IPS DF 4.7 (cell line): ENCODE data around the gene MAP4K2.

Experiments used
- DNase-seq: peaks from one replicate; pipeline ENCODE4 v3.0.0-alpha.2; 2013; ENCODE audit warnings: low spot score; ENCODE audit errors: extremely low read depth

The MAP4K2 gene

DNA sequence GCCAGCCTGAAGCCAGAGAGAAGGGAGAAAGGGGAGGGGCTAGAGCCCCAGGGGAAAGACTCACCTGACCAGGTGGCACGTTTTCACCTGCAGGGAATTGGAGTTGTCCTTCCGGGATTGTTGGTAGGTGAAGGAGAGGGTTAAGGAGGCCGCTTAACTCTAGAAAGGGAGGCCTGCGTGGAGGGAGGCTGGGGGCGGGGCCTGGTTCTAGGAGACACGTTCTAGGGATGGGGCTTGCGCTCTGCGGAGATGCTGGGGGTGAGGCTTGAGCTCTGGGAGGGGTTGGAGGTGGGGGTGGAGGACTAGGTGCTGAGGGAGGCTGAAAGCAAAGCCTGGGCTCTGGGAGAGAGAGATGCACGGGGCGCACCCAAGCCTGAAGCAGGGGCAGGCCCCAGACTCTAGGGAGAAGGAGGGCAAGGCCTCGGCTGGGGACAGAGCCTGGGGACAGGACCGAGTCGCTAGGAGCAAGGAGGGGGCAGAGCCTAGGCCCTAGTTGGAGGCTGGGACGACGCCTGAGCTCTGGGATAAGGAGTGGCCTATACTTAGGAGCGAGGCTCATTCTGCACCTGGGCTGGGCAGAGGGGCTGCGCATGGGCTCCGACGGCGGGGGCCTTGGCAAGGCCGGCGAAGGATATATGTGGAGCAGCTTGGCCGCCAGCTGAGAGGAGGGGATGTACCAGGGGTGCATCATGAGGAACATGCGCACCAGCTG is 61.5 kb downstream of the MAP4K2 start:
- DNase-seq, result no peak

DNA sequence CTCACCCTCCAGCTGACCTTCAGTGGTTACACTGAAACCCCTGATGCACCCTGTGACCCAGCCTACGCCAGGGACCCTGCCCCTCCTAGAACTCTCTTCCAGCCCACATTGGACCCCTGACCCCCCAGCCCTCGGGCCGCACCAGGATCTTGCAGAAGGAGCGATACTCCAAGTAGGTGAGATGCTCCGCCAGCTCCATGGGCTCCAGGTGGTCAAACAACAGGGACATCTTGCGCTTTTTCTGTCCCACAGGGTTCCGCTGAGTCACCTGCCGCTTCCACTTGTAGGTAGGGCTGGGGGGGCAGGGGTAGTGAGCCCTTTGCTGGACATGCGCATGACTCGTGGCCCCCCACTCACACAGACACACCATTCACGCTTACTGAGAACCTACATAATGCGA is 63.1 kb downstream of the MAP4K2 start:
- no peak for DNase-seq

DNA sequence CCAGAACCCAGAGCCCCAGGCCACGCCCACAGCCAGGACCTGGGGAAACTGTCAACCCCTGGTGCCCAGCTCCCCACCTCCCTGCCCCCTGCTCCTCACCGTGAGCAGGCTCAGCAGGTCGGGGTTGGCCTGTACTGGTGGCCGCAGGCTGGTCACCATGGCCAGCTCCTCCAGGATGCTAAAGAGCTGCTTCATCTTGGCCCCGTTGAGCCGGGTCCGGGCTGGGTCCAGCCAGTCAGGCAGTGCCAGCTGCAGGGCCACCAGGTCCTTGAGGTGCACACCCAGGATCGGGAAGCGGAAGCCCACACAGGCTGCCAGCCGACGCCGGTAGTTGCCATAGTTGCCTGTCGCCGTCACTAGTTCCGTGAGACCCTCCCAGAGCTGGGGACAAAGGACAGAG is 66.4 kb downstream of the MAP4K2 start:
- DNase-seq, result no peak

DNA sequence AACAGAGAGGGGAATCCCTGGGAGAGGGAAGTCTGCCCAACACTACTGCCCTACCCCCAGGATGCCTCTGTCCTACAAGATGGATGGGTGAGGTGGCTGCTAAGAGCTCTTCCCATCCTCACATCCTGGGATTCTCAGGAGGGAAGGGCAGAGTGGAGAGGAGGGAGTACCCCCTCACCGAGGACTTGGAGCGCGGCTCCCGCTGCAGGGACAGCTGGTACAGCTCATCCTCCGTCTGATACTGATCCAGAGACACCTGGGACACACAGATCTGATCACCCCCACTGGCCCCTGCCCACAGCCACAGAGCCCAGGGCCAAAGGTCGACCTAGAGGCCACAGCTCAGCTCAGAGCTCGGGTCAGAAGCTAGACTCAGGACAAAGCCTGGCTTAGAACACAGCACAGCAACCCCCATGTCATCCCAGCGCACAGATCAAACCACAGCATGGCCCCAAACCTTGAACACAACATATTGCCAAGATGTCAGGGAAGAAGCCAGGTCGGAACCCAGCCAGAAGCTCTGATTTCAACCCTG is 67.2 kb downstream of the MAP4K2 start:
- no peak for DNase-seq
